HUES64 (cell line): ENCODE results near the gene SIM1.

Source experiments
- H3K27ac ChIP-seq: 2 replicates; pipeline ENCODE4 v1.7.0; 2013; ENCODE audit warnings: low read depth, low read length, inconsistent platforms
- H3K27me3 ChIP-seq: 2 replicates; pipeline ENCODE4 v1.6.1; 2013; ENCODE audit warnings: mild to moderate bottlenecking, low read length; ENCODE audit not compliant: insufficient read depth
- H3K36me3 ChIP-seq: 2 replicates; pipeline ENCODE4 v1.6.1; 2013; ENCODE audit warnings: mild to moderate bottlenecking, low read length; ENCODE audit not compliant: insufficient read depth
- H3K4me1 ChIP-seq: 2 replicates; pipeline ENCODE4 v1.6.1; 2013; ENCODE audit warnings: mild to moderate bottlenecking, low read length, moderate library complexity; ENCODE audit not compliant: insufficient read depth
- H3K4me3 ChIP-seq: 2 replicates; pipeline ENCODE4 v1.5.1; 2013; ENCODE audit warnings: mild to moderate bottlenecking, low read length, moderate library complexity
- H3K9ac ChIP-seq: 2 replicates; pipeline ENCODE4 v1.6.1; 2013; ENCODE audit warnings: mild to moderate bottlenecking, low read depth, low read length
- H3K9me3 ChIP-seq: 2 replicates; pipeline ENCODE4 v1.6.1; 2013; ENCODE audit warnings: low read depth, low read length; ENCODE audit not compliant: insufficient read depth
- WGBS: fragments of 150-250, 120-280 bp; methylation state at CpG from one replicate; pipeline ENCODE4 v1.1.7; 2013; ENCODE audit warnings: missing lambda C conversion rate; 5-methylcytosine and 5-hydroxymethylcytosine counted together

Gene SIM1

DNA sequence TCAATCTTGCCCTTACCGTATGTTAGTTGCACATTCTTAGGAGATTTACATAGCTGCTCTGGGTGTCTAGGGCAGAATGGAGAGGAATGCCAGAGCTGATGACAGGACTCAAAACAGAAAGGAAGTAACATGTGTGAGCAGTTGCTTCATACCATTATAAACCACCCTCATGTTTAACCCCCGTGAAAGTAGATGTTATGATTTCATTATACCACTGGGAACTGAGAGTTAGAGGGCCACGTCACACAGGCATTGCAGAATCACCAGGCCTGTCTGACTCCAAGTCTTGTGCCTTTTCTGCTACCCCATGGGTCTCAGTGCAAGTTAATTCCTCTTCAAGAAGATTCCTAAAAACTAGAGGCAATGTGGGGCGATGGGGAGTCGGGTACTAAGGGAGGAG lies 23.5 kb upstream of the SIM1 start:
- H3K36me3 ChIP-seq, result no peaks in the 10 kb centered on the region
- peaks cover 3% of the 10 kb centered on the region; the same call in 1 of the 2 replicates for H3K4me1 ChIP-seq
- no peaks in the 10 kb centered on the region for H3K27me3 ChIP-seq
- WGBS, result 91% methylated on average over 5 of the region's 5 CpGs
- H3K9ac ChIP-seq, result no peak overlapping the region
- no peaks in the 10 kb centered on the region for H3K9me3 ChIP-seq
- no peak overlapping the region for H3K4me3 ChIP-seq
- no peak overlapping the region for H3K27ac ChIP-seq

DNA sequence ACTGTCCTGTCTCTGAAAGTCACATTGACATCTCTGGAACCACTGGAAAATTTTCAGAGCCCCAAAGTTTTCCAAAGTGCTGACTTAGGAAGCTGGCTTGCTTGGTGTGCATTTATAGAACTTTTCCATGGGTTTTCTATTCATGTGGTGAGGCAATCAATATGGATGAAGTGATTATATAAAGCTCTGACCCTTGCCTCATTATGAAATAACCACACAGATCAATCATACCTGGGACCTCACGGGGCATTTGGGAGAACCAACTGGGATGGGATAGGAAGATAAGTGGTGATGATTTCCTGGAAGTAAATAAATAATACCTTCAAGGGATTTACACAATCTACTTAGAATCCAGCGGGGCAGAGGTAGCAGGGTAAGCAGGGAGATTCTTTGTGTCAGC lies 22.9 kb upstream of the SIM1 start:
- WGBS, result 92% methylated on average over 1 of the region's 2 CpGs
- no peaks in the 10 kb centered on the region for H3K4me1 ChIP-seq
- H3K27me3 ChIP-seq, result no peaks in the 10 kb centered on the region
- H3K27ac ChIP-seq, result no peak overlapping the region
- H3K4me3 ChIP-seq, result no peak overlapping the region
- no peaks in the 10 kb centered on the region for H3K36me3 ChIP-seq
- H3K9me3 ChIP-seq, result no peaks in the 10 kb centered on the region
- H3K9ac ChIP-seq, result no peak overlapping the region

DNA sequence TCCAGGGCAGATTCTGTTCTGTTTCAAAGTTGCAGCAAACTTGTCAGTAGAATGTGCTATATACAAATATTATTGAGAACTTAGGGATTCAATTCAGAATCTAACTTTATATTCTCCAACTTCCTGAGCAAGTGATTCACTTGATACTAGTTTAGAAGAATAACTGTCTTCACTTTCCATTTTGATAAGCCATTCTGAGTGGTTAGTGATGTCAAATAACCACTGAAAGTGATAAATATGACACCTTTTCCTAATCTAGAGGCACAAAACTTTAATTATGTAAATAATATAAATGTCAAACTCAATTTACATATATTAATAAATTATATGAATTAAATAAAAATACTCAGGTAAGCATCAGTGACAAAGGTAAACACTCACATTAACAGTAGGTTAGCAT lies 20.5 kb upstream of the SIM1 start:
- H3K4me3 ChIP-seq, result no peak overlapping the region
- no peaks in the 10 kb centered on the region for H3K9me3 ChIP-seq
- H3K36me3 ChIP-seq, result no peaks in the 10 kb centered on the region
- H3K4me1 ChIP-seq, result no peaks in the 10 kb centered on the region
- no peak overlapping the region for H3K27ac ChIP-seq
- no peak overlapping the region for H3K9ac ChIP-seq
- H3K27me3 ChIP-seq, result no peaks in the 10 kb centered on the region

DNA sequence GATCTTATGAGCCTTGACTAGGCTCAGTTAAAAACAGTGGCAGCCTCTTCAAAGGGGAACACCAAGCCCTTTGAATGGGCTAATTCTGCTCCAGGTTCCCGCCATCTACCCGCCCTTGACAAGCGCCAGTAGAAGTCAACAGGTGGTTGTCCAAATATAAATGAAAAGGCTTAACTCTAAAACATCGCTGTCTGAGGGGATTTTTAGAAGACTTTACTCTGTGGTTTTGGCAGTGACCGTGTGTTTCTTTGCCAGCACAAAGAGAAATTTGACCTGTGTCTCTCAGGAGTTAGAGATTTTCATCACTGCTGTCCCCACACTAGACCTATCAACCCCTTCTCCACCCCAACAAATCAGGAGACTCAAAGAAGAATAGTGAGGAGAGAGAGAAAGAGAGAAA lies 19.8 kb upstream of the SIM1 start:
- H3K4me3 ChIP-seq, result no peak overlapping the region
- no peaks in the 10 kb centered on the region for H3K9me3 ChIP-seq
- H3K27ac ChIP-seq, result no peak overlapping the region
- H3K4me1 ChIP-seq, result no peaks in the 10 kb centered on the region
- 94% methylated on average over 5 of the region's 5 CpGs for WGBS
- H3K9ac ChIP-seq, result no peak overlapping the region
- no peaks in the 10 kb centered on the region for H3K27me3 ChIP-seq
- no peaks in the 10 kb centered on the region for H3K36me3 ChIP-seq

DNA sequence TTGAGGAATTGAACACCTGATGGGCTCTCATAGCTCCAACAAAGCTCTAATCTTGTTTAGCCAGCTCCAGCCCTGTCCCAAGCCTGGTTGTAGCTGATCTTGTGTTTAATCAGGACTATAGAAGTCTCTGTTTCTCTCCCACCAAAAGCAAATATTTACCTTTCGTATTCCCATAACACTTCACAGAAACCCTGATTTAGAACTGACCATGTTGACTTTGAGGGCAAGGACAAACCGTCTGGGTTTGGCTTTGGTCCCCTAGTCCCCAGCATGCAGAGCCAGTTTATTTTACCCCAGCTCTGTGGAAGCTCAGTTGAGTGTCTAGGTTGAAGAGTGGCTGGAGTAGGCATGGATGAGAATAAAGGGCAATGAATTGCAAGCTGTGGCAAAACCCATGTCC lies 18.0 kb upstream of the SIM1 start:
- no peak overlapping the region for H3K9ac ChIP-seq
- WGBS, result 88% methylated on average over 2 of the region's 2 CpGs

DNA sequence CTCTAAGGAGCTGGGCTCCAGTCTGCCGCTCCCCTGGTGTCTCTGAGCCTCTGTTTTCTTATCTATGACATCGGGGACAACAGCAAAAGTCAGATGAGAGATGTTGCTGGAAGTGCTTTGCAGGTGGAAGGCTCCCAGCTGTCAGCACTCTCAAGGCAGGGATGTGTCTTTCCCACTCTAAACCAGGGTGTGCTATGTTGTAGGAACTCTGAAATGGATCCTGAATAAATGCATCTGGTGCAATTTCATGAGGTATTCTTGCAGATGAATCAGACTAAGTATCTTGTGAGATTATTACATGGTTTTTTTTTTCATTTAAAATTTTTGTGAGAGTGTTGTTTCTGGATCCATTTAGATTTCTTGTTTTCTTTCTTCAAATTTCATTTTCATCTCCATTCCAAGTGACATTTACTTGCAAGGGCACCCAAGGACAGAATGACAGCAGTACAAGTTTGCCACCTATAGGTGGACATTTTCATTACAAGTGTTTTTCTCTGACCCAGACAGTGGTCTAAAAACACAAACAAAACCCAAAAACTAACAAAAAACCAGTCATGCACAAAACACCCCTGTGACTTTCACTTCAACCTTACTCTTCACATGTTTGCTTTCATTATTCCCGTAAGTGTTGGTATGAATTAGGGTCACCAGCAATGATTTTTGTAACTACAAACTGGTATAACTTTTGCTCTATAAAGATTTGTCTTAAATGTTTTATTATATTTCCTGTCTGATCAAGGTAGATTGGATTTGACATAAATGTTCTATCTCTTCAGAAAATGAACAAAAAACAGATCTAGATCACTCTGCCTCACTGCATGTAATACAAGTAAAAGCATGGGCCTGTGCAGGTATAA lies 14.7 kb upstream of the SIM1 start:
- H3K27ac ChIP-seq, result no peak overlapping the region
- no peak overlapping the region for H3K9ac ChIP-seq
- WGBS, result 86% methylated on average over 2 of the region's 3 CpGs
- no peaks in the 10 kb centered on the region for H3K36me3 ChIP-seq
- H3K4me3 ChIP-seq, result no peak overlapping the region
- H3K27me3 ChIP-seq, result peaks cover 6% of the 10 kb centered on the region
- no peaks in the 10 kb centered on the region for H3K9me3 ChIP-seq
- no peaks in the 10 kb centered on the region for H3K4me1 ChIP-seq

More for the DNA sequence above, 18.0 kb upstream of the SIM1 start:
- H3K4me3 ChIP-seq, result no peak overlapping the region
- no peaks in the 10 kb centered on the region for H3K36me3 ChIP-seq
- no peaks in the 10 kb centered on the region for H3K4me1 ChIP-seq
- no peak overlapping the region for H3K27ac ChIP-seq
- no peaks in the 10 kb centered on the region for H3K27me3 ChIP-seq
- no peaks in the 10 kb centered on the region for H3K9me3 ChIP-seq

DNA sequence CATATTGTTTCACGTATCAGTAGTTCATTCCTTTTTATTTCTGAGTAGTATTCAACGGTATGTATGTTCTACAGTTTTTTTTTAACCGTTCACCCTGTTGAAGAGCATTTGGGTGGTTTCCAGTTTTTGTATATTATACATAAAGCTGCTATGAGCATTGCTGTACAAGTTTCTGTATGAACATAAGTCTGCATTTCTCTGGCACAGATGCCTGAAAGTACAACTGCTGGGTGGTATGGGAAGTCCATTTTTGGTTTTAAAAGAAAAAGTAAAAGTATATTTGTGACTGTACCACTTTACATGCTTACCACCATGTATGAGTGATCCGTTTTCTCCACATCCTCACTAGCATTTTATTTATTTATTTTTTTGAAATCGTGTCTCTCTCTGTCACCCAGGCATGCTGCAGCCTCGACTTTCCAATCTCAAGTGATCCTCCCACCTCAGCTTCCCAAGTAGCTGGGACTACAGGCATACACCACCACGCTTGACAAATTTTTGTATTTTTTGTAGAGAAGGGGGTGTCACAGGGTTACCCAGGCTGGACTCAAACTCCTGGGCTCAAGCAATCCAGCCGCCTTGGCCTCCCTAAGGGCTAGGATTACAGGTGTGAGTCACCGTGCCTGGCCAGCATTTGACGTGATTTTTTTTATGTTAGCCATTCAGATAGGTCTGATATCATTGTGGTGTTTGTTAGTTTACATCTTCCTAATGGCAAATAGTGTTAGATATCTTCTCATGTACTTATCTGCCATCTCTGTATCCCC lies 11.0 kb upstream of the SIM1 start:
- WGBS, result 91% methylated on average over 10 of the region's 10 CpGs
- Histone ChIP-seq H3K27me3 (peaks cover 43% of the 10 kb centered on the region), H3K4me1 (no peaks in the 10 kb centered on the region), H3K4me3 (no peak overlapping the region), H3K36me3 (no peaks in the 10 kb centered on the region), H3K9me3 (no peaks in the 10 kb centered on the region), H3K9ac (no peak overlapping the region), H3K27ac (no peak overlapping the region)

DNA sequence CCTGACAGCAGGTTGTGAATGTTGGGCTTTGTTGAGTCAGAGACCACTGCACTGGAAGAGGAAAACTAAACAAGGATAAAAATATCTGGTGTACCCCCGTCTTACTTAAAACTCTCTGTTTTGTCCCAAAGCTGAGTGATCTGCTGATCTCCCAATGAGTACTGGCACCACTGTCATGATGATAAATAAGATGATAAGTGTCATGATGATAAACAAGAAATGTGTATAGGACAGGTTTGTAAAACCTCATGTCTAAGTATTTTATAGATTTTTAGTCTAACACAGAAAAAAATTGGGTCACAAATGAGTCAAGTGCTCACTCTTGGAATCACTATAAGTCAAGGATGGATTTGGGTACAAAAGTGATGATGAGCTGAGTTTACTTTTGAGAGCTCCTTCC lies 8.5 kb upstream of the SIM1 start:
- peaks cover 68% of the 10 kb centered on the region for H3K27me3 ChIP-seq
- H3K9ac ChIP-seq, result no peak overlapping the region
- 95% methylated on average over 1 of the region's 1 CpG for WGBS
- no peak overlapping the region for H3K27ac ChIP-seq
- H3K4me3 ChIP-seq, result no peak overlapping the region
- no peaks in the 10 kb centered on the region for H3K9me3 ChIP-seq
- H3K4me1 ChIP-seq, result no peaks in the 10 kb centered on the region
- no peaks in the 10 kb centered on the region for H3K36me3 ChIP-seq

DNA sequence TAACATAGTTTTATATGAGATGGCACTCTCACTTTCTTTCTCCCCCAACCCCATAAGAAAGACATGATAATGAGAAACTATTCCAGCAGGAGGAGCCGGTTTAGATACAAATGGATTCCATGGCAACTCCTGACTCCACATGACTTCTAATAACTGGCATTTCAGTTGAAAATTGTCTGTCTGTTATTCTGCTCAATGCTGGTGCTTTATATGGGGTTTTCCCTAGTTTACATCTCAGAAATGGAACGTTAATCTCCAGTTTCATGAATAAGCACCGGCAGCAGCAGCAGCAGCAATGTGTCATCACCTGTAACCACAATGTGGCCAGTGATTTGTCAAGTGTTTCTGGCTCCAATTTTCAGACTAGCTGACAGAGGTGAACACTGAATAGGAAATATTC lies 8.0 kb upstream of the SIM1 start:
- Histone ChIP-seq H3K9me3 (no peaks in the 10 kb centered on the region), H3K27ac (no peak overlapping the region), H3K36me3 (no peaks in the 10 kb centered on the region), H3K9ac (no peak overlapping the region), H3K4me1 (0 out of 2 replicates have a peak, but pooled peaks cover under 1% of the 10 kb centered on the region), H3K27me3 (peaks cover 73% of the 10 kb centered on the region), H3K4me3 (no peak overlapping the region)
- 38% methylated on average over 3 of the region's 3 CpGs for WGBS

DNA sequence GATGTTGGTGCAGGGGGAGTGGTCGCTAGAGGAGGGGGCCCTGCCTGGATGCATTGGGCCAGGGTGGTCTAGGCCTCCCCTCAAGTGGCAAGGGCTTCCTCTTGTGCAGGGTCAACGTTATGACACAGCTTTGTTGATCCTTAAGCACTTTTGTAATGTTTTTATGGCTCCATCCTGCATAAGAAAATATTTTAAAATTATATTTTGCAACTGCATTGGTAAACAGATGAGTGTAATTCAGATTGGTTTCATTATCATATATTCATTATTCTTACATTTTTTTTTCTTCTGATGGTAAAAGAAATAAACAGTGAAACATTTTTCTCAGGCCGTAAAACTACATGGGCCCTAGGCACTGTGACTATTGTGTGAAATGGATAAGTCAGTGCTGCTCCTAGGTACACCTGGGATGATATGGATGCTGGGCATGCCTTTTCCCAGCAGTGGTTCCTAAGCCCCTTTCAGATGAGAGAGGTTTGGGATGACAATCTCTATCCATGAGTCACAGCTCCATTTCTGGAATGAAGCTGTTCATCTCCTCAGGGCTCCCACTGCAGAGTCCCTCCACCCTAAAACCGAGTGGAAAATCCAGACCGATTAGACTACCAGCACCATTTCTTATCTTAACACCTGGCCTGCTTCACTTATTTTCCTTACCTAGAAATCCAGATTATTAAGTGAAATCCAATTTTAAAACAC lies 5.8 kb upstream of the SIM1 start:
- H3K27me3 ChIP-seq, result peaks cover 94% of the 10 kb centered on the region
- H3K9ac ChIP-seq, result no peak overlapping the region
- H3K4me1 ChIP-seq, result peaks cover 15% of the 10 kb centered on the region; the same call in 1 of the 2 replicates
- WGBS, result 69% methylated on average over 5 of the region's 5 CpGs
- no peak overlapping the region for H3K4me3 ChIP-seq
- H3K9me3 ChIP-seq, result no peaks in the 10 kb centered on the region
- no peaks in the 10 kb centered on the region for H3K36me3 ChIP-seq
- no peak overlapping the region for H3K27ac ChIP-seq
